Measurements from ENCODE around the gene ARID2. TPM values are rescaled to one million over a fixed set of nuclear protein-coding genes. Genes with fewer than 3 reads are reported as not detected.

Gene ARID2
- total RNA-seq, 4 donors from 2014 or later, result 10.5 to 25.0 (median 11.7) TPM

DNA sequence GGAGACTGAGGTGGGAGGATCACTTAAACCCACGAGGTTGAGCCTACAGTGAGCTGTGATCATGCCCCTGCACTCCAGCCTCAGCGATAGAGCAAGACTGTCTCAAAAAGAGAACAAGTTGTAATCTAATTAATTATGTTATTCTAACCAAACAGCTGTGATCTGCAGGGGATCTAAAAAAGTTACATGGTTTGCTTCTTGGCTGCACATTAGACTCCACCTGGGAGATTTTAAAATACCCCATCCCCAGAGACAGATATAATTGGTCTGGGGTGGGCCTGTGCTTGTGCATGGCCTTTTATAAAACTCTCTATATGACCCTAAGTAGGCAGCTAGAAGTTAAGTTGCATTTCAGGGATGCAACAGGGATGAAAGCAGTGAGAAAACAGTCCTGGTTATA is 184.1 kb downstream of the ARID2 start:
- in situ Hi-C loops (cut with MboI; ENCODE audit: low sequenced_read_pairs in 4 of 4), result no loop called here
- no peak for TF ChIP-seq POLR2A (IDR thresholded peaks at IDR 0.05)
- TF ChIP-seq, protein P1, sequence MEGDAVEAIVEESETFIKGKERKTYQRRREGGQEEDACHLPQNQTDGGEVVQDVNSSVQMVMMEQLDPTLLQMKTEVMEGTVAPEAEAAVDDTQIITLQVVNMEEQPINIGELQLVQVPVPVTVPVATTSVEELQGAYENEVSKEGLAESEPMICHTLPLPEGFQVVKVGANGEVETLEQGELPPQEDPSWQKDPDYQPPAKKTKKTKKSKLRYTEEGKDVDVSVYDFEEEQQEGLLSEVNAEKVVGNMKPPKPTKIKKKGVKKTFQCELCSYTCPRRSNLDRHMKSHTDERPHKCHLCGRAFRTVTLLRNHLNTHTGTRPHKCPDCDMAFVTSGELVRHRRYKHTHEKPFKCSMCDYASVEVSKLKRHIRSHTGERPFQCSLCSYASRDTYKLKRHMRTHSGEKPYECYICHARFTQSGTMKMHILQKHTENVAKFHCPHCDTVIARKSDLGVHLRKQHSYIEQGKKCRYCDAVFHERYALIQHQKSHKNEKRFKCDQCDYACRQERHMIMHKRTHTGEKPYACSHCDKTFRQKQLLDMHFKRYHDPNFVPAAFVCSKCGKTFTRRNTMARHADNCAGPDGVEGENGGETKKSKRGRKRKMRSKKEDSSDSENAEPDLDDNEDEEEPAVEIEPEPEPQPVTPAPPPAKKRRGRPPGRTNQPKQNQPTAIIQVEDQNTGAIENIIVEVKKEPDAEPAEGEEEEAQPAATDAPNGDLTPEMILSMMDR (IDR thresholded peaks at IDR 0.05 in 4 of 5, conservative IDR thresholded peaks at IDR 0.05 in 1 of 5), result no peak
- Histone ChIP-seq H3K27ac (no peak overlapping the region), H3K4me1 (no peaks in the 10 kb centered on the region), H3K36me3 (peaks cover 0 to 9% of the 10 kb centered on the region in 2 donors), H3K9me3 (no peaks in the 10 kb centered on the region), H3K4me3 (no peak overlapping the region), H3K27me3 (no peaks in the 10 kb centered on the region)
- DNase-seq, result no peak
- ATAC-seq, result peak in 1 of 2 donors; percentile 8
- intact Hi-C loops (cut with DNase I; ENCODE audit: low total_unique reads), result no loop called here

GRCh38 chr12:45914090-45914489 is 184.6 kb downstream of the ARID2 start:
- H3K27ac ChIP-seq, result no peak overlapping the region
- intact Hi-C loops (cut with DNase I; ENCODE audit: low total_unique reads) (no loop called here), in situ Hi-C loops (cut with MboI; ENCODE audit: low sequenced_read_pairs in 4 of 4) (no loop called here)
- no peaks in the 10 kb centered on the region for H3K4me1 ChIP-seq
- H3K4me3 ChIP-seq, result no peak overlapping the region
- peak; percentile 59 to 69 for ATAC-seq
- DNase-seq, result no peak
- H3K9me3 ChIP-seq, result no peaks in the 10 kb centered on the region
- TF ChIP-seq, protein P1 (IDR thresholded peaks at IDR 0.05 in 4 of 5, conservative IDR thresholded peaks at IDR 0.05 in 1 of 5), result no peak
- TF ChIP-seq POLR2A (IDR thresholded peaks at IDR 0.05), result no peak
- no peaks in the 10 kb centered on the region for H3K27me3 ChIP-seq
- peaks cover 0 to 11% of the 10 kb centered on the region in 2 donors for H3K36me3 ChIP-seq

DNA sequence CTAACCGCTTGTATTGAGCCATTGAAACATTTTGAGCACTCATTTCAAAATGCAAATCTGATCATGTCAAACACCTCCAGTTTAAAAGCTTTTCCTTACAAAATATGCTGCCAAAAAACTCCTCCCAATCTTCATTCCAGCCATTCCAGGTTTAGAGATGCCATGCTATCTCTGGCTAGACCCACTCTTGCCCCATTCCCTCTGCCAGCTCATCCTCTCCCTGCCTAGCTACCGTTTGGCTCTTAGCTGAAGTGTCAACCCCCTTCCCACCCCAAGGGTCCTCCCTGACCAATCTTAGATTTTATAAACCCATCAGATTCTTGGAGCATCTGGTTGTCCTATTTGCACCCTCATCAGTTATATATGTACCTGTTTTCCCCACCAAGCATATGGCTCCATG is 185.9 kb downstream of the ARID2 start:
- no peak overlapping the region for H3K27ac ChIP-seq
- in situ Hi-C loops (cut with MboI; ENCODE audit: low sequenced_read_pairs in 4 of 4) (no loop called here), intact Hi-C loops (cut with DNase I; ENCODE audit: low total_unique reads) (no loop called here)
- DNase-seq, result no peak
- no peaks in the 10 kb centered on the region for H3K9me3 ChIP-seq
- no peaks in the 10 kb centered on the region for H3K4me1 ChIP-seq
- H3K36me3 ChIP-seq, result peaks cover 0 to 14% of the 10 kb centered on the region in 2 donors
- ATAC-seq, result no peak
- TF ChIP-seq, protein P1 (IDR thresholded peaks at IDR 0.05 in 4 of 5, conservative IDR thresholded peaks at IDR 0.05 in 1 of 5), result no peak
- TF ChIP-seq POLR2A (IDR thresholded peaks at IDR 0.05), result no peak
- no peaks in the 10 kb centered on the region for H3K27me3 ChIP-seq
- no peak overlapping the region for H3K4me3 ChIP-seq

DNA sequence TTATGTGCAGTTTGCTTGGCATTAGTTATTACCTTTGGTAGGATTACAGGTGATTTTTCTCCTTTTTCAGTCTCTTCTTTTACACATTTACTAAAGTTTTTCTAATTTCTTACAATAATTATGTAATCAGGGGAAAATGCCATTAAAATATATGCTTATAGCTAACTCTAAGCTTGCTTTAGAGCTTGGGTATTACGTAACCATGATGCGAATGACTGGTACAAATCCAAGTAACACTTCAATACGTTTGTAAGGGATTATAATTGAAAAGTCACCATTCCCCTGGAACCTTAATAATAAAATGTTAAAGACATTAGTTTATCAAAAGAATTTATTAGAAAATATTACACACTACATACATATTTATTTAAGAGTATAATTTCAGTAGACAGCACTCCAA is 189.3 kb downstream of the ARID2 start:
- DNase-seq, result no peak
- intact Hi-C loops (cut with DNase I; ENCODE audit: low total_unique reads), result no loop called here
- no peaks in the 10 kb centered on the region for H3K9me3 ChIP-seq
- TF ChIP-seq, protein P1 (IDR thresholded peaks at IDR 0.05 in 4 of 5, conservative IDR thresholded peaks at IDR 0.05 in 1 of 5), result no peak
- TF ChIP-seq POLR2A (IDR thresholded peaks at IDR 0.05), result no peak
- H3K27ac ChIP-seq, result no peak overlapping the region
- H3K36me3 ChIP-seq, result peaks cover 0 to 47% of the 10 kb centered on the region in 2 donors
- no peak overlapping the region for H3K4me3 ChIP-seq
- no peaks in the 10 kb centered on the region for H3K27me3 ChIP-seq
- in situ Hi-C loops (cut with MboI; ENCODE audit: low sequenced_read_pairs in 4 of 4), result no loop called here
- H3K4me1 ChIP-seq, result no peaks in the 10 kb centered on the region
- no peak for ATAC-seq

- no peaks in the 10 kb centered on the region for H3K4me1 ChIP-seq
Measured at GRCh38 chr12:45928309-45928708, 198.8 kb downstream of the ARID2 start.

More at GRCh38 chr12:45928309-45928708, 198.8 kb downstream of the ARID2 start:
- TF ChIP-seq, protein P1 (IDR thresholded peaks at IDR 0.05 in 4 of 5, conservative IDR thresholded peaks at IDR 0.05 in 1 of 5), result no peak
- no peak for TF ChIP-seq POLR2A (IDR thresholded peaks at IDR 0.05)
- Histone ChIP-seq H3K27ac (no peak overlapping the region), H3K36me3 (peaks cover 0 to 98% of the 10 kb centered on the region in 2 donors), H3K4me3 (no peak overlapping the region), H3K9me3 (no peaks in the 10 kb centered on the region), H3K27me3 (no peaks in the 10 kb centered on the region)
- DNase-seq (no peak), ATAC-seq (no peak)
- in situ Hi-C loops (cut with MboI; ENCODE audit: low sequenced_read_pairs in 4 of 4), result no loop called here
- intact Hi-C loops (cut with DNase I; ENCODE audit: low total_unique reads), result no loop called here

Measured in gastrocnemius medialis (tissue), 4 donors.